T47D (cell line): Measurements from ENCODE around the gene MROH7.

Experiments used
- DNase-seq, 2 experiments: peaks; one replicate each; pipeline versions ENCODE4 v3.0.0 to v3.0.0-alpha.2; 2011 to 2012; ENCODE audit warnings: low read depth in 1 of 2, low spot score in 1 of 2
- JUND ChIP-seq: IDR thresholded peaks from 2 replicates; pipeline ENCODE4 v1.6.1; 2012; ENCODE audit warnings: low read depth
- in situ Hi-C: cut with HindIII; loops from 2 replicates; pipeline ENCODE4 v1.10.0; 2016; ENCODE audit warnings: low sequenced_read_pairs, low pct_unique_long_range_greater_than_20kb

Gene MROH7

GRCh38 chr1:54671985-54672608, 30.5 kb downstream of the MROH7 start:
- in situ Hi-C loops, result no loop called here
- peak; percentile 15 to 60 for DNase-seq
- no peak for TF ChIP-seq JUND

- in situ Hi-C loops, result no loop called here
- DNase-seq, result no peak
- no peak for TF ChIP-seq JUND
These were observed 37.4 kb downstream of the MROH7 start for GRCh38 chr1:54678776-54679643.

- DNase-seq, result no peak
- in situ Hi-C loops, result no loop called here
- TF ChIP-seq JUND, result no peak
These were observed 38.1 kb downstream of the MROH7 start for GRCh38 chr1:54679706-54680105.

GRCh38 chr1:54680387-54680786, 38.8 kb downstream of the MROH7 start:
- TF ChIP-seq JUND, result no peak
- in situ Hi-C loops, result no loop called here
- no peak for DNase-seq

GRCh38 chr1:54681358-54681757, 39.8 kb downstream of the MROH7 start:
- in situ Hi-C loops, result no loop called here
- no peak for TF ChIP-seq JUND
- no peak for DNase-seq

GRCh38 chr1:54683453-54683852, 41.9 kb downstream of the MROH7 start:
- in situ Hi-C loops, result no loop called here
- TF ChIP-seq JUND, result no peak
- no peak for DNase-seq

GRCh38 chr1:54685335-54685905, 43.8 kb downstream of the MROH7 start:
- DNase-seq, result no peak
- in situ Hi-C loops, result no loop called here
- no peak for TF ChIP-seq JUND

- in situ Hi-C loops, result no loop called here
- no peak for DNase-seq
- TF ChIP-seq JUND, result no peak
These were observed 44.6 kb downstream of the MROH7 start for GRCh38 chr1:54686155-54686554.

- DNase-seq, result no peak
- no peak for TF ChIP-seq JUND
- in situ Hi-C loops, result no loop called here
These were observed 53.2 kb downstream of the MROH7 start for GRCh38 chr1:54694771-54695170.

GRCh38 chr1:54695221-54695620, 53.6 kb downstream of the MROH7 start:
- in situ Hi-C loops, result no loop called here
- no peak for TF ChIP-seq JUND
- DNase-seq, result no peak

GRCh38 chr1:54695764-54696163, 54.2 kb downstream of the MROH7 start:
- no peak for TF ChIP-seq JUND
- in situ Hi-C loops, result no loop called here
- DNase-seq, result no peak

GRCh38 chr1:54696262-54696661, 54.7 kb downstream of the MROH7 start:
- DNase-seq, result no peak
- TF ChIP-seq JUND, result no peak
- in situ Hi-C loops, result no loop called here

GRCh38 chr1:54697896-54698295, 56.3 kb downstream of the MROH7 start:
- TF ChIP-seq JUND, result no peak
- in situ Hi-C loops, result no loop called here
- no peak for DNase-seq

GRCh38 chr1:54698346-54698745, 56.8 kb downstream of the MROH7 start:
- no peak for DNase-seq
- in situ Hi-C loops, result no loop called here
- no peak for TF ChIP-seq JUND
